ENCODE data around the gene U2SURP.
"Not testable (repeated sequence)": the region's sequence is repeated elsewhere in the genome, so short reads cannot be mapped to it uniquely, and the experiment has no call there.

U2SURP gene

DNA sequence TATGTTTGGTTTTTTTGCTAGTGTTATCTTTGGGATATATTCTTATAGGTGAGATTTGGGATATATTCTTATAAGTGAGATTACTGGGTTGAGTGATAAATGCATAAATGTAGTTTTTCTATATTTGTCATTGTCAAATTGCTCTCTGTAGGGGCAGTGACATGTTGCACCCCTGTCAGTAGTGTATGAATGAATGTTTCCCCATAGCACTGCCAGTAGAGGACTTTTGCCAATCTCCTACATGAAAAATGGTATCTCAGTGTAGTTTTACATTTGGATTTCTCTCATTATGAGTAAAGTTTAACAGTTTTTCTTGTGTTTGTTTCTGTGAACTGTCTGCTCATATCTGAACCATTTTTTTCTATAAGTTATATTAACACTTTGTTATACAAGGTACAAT, 13.6 kb downstream of the U2SURP start:
- DNase-seq (ENCODE audit: low spot score) = no peak

GRCh38 chr3:143016321-143016972, 15.1 kb downstream of the U2SURP start:
- no peak for DNase-seq (ENCODE audit: low spot score)

DNA sequence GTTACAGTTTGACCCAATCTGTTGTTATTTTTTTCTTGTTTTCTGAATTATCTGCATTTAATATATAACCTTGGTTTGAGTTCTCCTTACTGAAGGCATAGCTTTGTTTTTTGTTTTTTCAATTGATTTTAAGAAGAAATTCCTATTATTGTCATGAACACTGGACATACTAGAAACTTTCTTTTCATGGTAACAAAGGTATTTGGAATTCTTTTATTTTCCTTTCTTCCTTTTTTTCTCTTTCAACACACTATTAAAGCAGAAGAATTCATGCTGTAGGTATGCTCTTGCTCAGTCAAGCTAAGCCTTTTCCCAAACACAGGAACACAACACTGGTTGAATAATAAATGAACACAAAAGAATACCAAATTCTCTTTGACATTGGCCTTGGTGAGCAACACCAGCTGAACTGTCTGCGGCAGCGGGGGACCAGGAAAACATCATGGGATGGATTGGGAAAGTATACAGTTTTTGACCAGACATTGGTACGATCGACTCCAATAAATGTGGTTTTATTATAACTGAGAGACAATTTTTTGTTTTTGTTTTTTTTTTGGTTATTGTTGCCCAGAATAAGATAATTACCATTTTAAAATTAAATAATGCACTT, 23.1 kb downstream of the U2SURP start:
- DNase-seq (ENCODE audit: low spot score) = no peak

- DNase-seq (ENCODE audit: low spot score) = no peak
Measured at GRCh38 chr3:143031327-143031726, 30.0 kb downstream of the U2SURP start.

- DNase-seq (ENCODE audit: low spot score) = not testable (repeated sequence)
Measured at GRCh38 chr3:143031796-143032387, 30.5 kb downstream of the U2SURP start.

- no peak for DNase-seq (ENCODE audit: low spot score)
Measured at GRCh38 chr3:143035466-143036211, 34.3 kb downstream of the U2SURP start.

GRCh38 chr3:143036557-143036956, 35.2 kb downstream of the U2SURP start:
- DNase-seq (ENCODE audit: low spot score) = no peak

- DNase-seq (ENCODE audit: low spot score) = no peak
Measured at GRCh38 chr3:143037867-143038266, 36.5 kb downstream of the U2SURP start.

DNA sequence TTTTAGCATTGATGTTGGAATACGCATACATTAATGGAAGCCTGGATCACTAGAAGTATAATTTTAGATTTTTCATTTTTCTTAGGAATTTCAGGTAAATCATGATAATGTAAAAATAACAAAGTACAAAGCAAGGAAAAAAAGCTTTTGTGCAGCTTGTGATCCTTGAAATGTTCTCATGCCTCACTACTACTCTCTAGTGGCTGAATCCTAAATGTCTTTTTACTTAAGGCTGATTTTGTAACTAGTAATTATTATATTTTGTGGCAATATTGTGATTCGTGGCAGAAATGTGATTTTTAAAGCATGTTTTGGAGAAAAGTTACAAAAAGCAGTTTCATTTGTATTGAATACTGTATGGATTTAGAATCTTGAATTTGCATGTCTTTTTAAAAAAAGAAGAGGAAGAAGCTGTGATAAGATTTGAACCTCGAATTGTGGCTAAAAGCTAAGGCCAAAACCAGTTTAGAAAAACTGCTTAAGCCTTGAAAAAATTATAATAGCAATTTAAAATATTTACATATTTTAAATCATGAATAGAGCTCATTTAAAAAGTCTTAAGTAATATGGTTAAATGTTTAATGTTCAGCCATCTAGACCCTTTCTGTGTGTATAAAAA, 39.0 kb downstream of the U2SURP start:
- DNase-seq (ENCODE audit: low spot score) = peak; percentile 28

- no peak for DNase-seq (ENCODE audit: low spot score)
Measured at GRCh38 chr3:143041903-143042302, 40.5 kb downstream of the U2SURP start.

- DNase-seq (ENCODE audit: low spot score) = no peak
Measured at GRCh38 chr3:143045639-143046038, 44.3 kb downstream of the U2SURP start.

- not testable (repeated sequence) for DNase-seq (ENCODE audit: low spot score)
Measured at GRCh38 chr3:143046075-143046474, 44.7 kb downstream of the U2SURP start.

GRCh38 chr3:143054011-143054410, 52.6 kb downstream of the U2SURP start:
- no peak for DNase-seq (ENCODE audit: low spot score)

GRCh38 chr3:143056372-143056771, 55.0 kb downstream of the U2SURP start:
- no peak for DNase-seq (ENCODE audit: low spot score)

DNA sequence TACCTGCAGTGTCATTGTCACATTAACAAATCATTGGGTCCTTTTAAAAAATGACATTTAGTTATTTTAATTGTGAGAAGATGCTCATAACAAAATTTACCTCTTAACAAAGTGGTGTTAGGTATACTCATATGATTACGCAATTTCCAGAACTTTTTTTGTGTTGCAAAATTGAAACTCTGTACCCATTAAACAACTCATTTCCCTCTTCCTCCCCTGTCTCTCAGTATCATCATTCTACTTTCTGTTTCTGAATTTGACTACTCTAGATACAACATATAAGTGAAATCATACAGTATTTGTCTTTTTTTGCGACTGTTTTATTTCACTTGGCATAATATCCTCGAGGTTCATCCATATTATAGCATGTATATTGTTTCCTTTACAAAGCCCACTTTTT, 59.5 kb downstream of the U2SURP start:
- DNase-seq (ENCODE audit: low spot score) = no peak

- DNase-seq (ENCODE audit: low spot score) = no peak
Measured at GRCh38 chr3:143063018-143063417, 61.6 kb downstream of the U2SURP start.

- DNase-seq (ENCODE audit: low spot score) = no peak
Measured at GRCh38 chr3:143064777-143065176, 63.4 kb downstream of the U2SURP start.

GRCh38 chr3:143065364-143065763, 64.0 kb downstream of the U2SURP start:
- DNase-seq (ENCODE audit: low spot score) = no peak

- no peak for DNase-seq (ENCODE audit: low spot score)
Measured at GRCh38 chr3:143066033-143066432, 64.7 kb downstream of the U2SURP start.

GRCh38 chr3:143067201-143067600, 65.8 kb downstream of the U2SURP start:
- no peak for DNase-seq (ENCODE audit: low spot score)

GRCh38 chr3:143068059-143068458, 66.7 kb downstream of the U2SURP start:
- no peak for DNase-seq (ENCODE audit: low spot score)

DNA sequence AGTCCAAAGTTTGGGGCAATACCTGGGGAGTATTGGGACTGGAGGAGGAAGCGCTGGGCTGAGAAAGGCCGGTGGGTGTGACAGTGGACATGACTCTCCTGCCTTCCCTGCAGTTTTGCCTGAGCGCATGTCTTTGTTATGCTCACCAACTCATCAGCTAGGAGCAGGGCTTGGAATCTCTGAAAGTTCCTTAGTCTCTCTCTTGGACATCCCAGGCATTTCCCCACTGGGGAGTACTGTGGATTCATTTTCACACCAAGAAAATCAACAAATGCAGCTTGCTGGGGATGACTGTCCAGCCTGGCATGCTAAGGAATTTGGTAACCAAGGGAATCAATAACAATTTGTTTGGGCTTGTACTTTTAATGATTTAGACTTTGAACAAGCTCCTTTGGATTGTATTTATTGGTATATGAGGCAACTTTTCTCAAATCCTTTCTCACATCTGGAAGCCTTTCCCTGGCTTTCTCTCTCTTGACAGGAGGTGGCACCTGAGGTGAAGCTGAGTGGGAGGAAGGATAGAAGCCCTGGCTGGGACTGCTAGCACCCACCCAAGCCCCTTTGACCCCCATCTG, 69.7 kb downstream of the U2SURP start:
- DNase-seq (ENCODE audit: low spot score) = peak; percentile 90
